Stimulated activated CD4-positive, alpha-beta T cell treated with anti-CD3 and anti-CD28 coated beads, Interleukin-4, amount 100 ng/mL, for 4 hours (primary cell): ENCODE measurements around the gene RASGEF1C.
"Not testable (repeated sequence)": the region's sequence is repeated elsewhere in the genome, so short reads cannot be mapped to it uniquely, and the experiment has no call there.

Experiments used
- DNase-seq, 2 experiments: peaks; one replicate each; pipeline ENCODE4 v3.0.0-alpha.2; 2020

Gene RASGEF1C

DNA sequence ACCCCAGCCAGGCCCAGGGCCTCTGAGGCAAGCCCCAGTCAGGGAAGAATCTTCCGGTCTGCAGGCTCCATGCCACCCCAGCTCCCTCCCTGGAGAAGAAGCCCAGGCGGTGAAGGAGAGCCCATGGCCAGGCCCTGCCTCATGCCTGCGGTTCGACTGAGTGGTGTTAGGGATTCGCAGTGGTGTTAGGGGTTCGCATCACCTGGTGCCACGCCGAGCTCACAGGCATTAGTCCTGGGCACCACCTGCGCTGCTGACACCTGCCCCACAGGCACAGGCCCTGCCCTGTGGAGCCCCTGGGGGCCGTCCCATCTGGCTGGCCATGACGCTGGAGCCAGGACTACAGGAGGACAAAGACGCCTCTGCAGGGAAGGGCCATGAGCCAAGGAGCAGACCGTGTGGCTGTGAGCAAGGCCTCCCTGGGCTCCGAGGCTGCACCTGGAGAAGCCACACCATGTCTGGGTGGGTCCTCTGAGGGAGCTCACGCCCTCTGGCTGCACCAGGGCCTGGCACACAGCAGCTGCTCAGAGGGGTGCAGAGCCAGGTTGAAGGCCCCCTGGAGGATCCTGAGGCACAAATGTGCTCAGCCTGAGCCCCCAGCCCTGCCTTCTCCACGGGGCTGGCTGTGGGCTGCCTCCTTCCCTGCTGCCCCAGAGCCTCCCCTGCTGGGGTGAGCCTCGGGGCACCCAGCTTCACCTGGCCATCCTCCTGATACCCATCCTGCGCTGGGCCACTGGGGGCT is 109.8 kb downstream of the RASGEF1C start:
- no peak for DNase-seq

GRCh38 chr5:180098526-180098925 is 110.5 kb downstream of the RASGEF1C start:
- no peak for DNase-seq

DNA sequence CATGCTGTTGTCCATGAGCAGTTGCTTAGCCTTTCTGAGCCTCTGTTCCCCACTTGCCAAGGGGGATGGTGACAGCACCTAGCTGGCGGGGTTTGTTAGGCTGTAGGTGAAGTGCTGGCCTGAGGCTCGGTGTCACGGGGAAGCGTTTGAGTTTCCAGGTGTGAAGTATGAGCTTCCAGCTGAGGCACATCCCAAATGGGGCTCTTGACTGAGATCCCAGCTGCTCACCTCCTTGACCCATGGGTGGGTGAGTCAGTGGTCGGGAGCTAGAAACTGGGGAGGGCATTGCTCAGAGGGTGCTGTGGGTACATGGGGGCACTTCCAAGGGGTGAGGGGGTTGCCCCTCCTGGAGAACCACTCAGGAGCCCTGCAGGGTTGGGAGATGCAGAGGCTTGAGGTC is 111.1 kb downstream of the RASGEF1C start:
- DNase-seq, result no peak

DNA sequence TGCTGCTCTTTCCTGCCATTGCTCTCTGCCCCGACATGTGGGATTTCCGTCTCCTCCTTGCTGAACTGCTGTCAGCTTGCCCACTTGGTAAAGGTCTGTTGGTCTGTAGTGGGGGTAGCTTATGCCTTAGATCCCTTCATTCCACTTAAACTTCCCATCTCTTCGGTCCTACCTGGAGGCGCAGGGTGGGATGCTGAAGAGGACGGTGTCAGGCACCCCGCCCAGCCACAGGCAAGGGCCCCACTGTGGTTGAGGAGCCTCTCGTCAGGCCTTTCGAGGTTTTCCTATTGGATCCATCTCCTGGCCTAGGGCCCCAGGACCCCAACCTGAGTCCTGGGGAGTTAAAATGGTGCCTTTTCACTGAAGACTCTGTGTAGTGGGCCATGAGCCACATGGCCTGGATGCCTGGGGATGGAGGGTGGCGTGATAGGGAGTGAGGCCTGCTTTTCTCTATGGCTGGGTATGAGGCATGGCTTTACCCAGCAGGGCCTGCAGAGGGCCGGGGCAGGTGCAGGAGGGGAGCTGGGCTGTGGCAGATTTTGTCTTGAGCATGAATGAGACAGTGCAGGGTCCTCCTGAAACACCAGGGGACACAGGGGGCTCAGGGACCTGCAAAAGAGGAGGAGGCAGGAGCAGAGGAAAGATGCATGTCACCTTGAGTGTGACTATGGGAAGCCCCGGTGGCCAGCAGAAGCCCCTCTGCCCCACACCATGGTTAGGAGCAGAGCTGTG is 111.7 kb downstream of the RASGEF1C start:
- no peak for DNase-seq

DNA sequence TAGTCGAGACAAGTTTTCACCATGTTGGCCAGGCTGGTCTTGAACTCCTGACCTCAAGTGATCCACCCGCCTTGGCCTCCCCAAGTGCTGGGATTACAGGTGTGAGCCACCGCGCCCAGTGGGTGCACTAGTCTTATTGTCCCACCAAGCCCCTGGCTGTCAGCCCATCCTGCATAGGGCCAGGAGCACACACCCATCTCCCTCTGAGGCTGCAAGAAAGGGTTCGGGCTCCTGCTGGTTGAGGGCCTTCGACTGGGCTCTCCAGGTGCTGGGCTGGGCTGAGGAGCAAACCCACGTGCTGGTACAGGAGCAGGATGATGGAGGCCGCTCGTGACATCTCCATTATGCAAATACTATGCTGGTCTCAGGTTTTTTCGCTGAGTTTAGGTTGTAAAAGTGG is 112.4 kb downstream of the RASGEF1C start:
- DNase-seq, result no peak

DNA sequence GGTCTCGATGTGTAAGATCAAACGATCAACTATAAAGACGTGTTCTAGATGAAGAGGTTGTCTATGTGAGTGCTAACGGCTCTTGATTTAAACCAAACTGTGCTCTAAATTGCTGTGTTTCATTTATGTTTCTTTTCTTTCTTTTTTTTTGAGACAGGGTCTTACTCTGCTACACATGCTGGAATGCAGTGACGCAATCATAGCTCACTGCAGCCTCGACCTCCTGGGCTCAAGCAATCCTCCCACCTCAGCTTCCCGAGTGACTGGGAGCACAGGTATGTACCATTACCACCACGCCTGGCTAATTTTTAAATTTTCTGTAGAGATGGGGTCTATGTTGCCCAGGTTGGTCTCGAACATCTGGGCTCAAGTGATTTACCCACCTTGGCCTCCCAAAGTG is 113.5 kb downstream of the RASGEF1C start:
- DNase-seq, result no peak

DNA sequence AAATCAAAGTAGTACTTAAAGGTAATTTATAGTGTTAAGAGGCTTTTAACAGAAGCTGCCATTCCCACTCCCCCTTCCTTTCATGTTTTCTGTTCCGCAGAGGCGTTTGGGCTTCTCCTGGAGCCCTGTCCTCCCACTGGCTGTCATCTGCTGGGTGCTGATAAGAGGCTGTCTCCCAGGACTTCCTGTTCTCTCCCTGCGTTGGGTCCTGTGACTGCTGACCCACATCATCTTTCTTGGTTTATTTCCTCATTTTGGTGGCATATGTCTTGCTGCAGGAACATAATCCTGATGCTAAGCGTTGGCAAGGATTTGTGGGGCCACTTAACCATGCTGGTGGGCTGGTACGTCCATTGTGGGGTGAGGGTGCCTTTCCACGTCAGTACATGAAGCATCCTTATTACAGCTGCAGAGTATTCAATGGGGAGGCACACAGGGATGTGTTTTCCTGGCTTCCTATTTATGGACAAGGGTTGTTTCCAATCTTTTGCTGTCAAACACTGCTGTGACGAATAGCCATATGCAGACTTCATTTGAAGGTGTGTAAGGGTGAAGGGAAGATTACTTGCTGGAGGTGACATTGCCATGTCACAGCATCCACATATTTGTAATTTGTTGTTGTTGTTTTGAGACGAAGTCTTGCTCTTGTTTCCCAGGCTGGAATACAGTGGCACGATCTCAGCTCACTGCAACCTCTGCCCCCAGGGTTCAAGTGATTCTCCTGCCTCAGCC is 115.2 kb downstream of the RASGEF1C start:
- DNase-seq, result no peak

- no peak for DNase-seq
Measured at GRCh38 chr5:180093241-180093640, 115.8 kb downstream of the RASGEF1C start.

DNA sequence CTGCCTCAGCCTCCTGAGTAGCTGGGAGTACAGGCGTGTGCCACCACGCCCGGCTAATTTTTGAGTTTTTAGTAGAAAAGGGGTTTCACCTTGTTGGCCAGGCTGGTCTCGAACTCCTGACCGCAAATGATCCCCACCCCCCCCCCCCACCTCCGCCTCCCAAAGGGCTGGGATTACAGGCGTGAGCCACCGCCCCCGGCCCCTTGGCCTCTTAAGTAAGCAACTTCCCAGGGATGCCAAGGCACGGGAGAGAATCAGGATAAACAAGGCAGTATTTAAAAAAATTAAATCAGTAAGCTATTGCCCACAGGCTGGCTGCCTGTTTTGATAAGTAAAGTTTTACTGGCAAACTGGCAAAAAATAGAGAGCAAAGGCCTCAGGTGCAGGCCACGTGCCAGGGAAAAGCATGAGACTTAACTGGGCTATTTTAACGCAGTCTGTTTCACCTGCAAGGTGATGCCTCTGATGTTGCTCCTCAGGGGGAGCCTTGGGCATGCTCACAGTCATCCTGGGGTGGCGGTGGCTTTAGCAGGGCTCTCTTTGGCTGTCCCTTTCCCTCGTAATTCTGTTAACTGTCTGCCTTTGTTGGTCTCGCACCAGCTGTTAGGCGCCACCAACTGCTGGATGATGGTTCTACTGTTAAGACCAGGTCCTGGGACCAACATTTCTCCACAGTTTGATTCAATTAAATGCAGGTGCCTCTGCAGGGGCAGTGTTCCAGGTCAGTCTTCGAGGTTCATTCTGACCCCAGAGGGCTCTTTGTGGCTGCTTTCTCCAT is 118.1 kb downstream of the RASGEF1C start:
- no peak for DNase-seq

- peak; percentile 69 to 80 for DNase-seq
Measured at GRCh38 chr5:180090098-180090768, 118.8 kb downstream of the RASGEF1C start.

GRCh38 chr5:180089628-180090027 is 119.4 kb downstream of the RASGEF1C start:
- not testable (repeated sequence) for DNase-seq

DNA sequence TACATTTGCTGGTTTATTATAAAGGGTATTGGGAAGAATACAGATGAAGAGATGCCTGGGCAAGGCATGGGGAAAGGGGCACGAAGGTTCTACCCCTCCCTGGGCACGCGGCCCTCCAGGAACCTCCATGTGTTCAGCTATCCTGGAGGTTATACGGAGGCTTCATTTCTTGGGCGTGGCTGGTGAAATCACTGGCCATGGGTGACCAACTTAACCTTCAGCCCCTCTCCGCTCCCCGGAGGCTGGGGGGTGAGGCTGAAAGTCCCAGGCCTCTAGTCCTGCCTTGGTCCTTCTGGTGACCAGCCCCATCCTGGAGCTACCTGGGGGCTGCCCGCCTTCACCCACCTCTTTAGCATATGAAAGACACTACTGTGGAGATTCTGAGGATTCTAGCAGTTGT is 120.5 kb downstream of the RASGEF1C start:
- no peak for DNase-seq

- DNase-seq, result no peak
Measured at GRCh38 chr5:180086816-180087399, 122.1 kb downstream of the RASGEF1C start.

DNA sequence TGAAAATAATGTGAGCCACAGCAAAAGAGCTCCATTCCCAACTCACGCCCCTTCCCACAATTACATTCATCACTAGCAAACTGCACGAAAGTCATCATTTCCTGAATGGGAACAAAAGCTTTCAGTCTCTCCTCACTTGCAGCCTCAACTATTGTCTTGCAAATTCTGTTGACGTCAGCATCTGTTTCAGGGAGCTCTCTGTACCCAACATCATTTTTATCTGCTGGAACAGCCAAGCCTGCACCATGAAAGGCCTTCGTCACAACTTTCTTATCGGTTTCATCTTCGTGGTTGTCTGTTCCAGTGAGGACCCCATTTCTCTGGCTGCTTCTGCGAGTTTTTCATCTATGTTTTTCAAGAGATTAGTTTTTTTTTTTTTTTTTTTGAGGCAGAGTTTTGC is 123.2 kb downstream of the RASGEF1C start:
- DNase-seq, result no peak

DNA sequence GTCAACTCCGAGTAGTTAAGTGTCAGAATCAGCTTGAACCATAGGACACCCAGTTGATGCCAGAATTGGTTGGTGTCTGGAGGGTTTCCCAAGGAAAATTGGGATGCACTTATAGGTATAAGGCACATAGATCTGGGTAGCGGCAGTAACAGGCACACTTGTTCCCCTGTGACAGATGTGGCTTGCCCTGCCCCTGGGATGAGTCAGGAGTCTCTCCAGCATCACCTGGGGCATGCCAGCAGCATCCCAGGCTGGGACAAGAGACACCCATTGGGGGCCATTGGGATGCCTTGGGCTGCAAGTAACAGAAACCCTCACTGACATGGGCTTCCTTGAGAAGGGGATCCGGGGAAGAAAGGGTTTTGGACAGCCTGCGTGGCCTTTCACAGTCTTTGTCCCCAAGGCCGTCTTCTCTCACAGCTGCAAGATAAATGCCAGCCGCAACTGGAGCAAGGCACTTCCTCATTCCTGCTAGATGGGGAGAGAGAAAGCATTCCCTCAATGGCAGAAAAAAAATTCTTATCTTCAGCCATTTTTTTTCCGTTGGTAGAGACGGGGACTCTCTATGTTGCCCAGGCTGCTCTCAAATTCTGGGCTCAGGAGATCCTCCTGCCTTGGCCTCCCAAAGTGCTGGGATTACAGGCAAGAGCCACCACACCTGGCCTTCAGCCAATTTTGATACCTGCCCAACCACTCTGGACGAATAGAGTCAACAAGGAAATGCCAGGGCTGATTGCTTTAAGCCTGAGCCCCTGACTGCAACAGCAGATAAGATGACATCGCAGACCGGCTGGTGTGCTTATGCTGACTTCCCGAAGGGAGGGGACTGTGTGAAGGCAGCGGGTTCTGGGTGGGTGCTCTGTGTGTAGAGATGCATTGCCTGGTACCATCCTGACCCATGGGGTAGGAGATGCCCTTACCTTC is 124.1 kb downstream of the RASGEF1C start:
- DNase-seq, result no peak

DNA sequence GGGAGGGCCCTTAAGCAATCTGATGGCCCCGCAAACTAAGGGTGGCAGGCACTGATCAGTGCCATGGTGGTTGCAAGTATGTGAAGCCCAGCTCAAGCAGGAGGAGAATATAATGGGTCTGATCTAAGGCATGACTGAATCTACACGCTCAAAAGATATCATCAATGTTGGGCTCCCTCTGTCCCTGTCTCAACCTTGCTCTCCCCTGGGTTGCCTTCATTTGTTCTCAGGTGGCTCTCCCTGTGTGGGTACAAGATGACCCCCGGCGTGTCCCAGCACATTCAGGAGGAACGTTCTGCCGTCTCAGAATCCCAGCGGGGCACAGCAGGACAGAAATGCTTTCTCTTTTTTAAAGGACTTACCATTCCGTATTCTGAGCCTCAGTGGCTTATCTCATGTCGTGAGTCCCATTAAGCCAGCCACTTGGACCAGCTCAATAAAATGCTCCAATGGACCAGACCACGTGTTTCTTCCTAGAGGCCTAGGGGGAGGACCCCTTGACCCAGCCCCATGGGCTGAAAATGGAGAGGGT is 125.4 kb downstream of the RASGEF1C start:
- no peak for DNase-seq

- DNase-seq, result no peak
Measured at GRCh38 chr5:180082633-180083420, 126.2 kb downstream of the RASGEF1C start.

GRCh38 chr5:180081481-180081880 is 127.5 kb downstream of the RASGEF1C start:
- no peak for DNase-seq

DNA sequence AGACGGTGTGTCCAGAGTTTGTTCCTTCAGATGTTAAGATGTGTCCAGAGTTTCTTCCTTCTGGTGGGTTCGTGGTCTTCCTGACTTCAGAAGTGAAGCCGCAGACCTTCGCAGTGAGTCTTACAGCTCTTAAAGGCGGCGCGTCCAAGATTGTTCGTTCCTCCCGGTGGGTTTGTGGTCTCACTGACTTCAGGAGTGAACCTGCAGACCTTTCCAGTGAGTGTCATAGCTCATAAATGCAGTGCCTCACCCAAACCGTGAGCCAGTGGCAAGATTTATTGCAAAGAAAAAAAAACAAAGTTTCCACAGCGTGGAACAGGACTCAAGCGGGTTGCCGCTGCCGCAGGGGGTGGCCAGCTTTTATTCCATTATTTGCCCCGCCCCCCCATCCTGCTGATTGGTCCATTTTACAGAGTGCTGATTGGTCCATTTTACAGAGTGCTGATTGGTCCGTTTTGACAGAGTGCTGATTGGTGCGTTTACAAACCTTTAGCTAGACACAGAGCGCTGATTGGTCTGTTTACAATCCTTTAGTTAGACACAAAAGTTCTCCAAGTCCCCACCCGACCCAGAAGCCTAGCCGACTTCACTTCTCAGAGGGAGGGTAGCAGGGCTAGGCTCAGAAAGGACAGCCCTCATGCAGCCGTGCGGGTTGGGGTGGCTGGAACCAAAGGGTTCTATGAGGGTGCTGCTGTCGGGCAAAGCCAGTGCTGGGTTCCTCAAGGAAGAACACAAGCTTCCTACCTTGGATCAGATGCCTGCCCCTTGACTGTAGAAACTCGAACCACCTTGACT is 128.3 kb downstream of the RASGEF1C start:
- peak; percentile 46 to 49 for DNase-seq
